Measurements from ENCODE around the gene PLD1.

DNA sequence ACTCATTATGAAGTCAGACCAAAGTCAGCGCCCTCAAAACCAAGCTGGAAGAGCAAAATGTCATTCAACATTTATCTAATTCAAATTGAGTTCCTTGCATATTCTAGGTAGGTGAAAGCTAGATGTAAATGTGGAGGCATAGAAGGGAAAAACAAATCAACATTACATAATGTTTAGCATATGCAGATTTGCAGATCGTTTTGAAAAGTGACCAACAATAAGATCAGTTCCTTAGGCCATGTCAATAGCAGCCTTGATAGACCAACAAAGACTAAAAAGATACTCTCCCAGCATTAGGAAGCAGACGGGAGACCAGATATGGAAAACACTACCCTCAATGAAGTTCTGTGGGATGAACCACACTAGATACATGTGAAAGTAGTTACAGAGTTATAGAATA is 83.0 kb downstream of the PLD1 start:
- TF ChIP-seq POLR2AphosphoS5 (IDR thresholded peaks at IDR 0.05), result no peak
- TF ChIP-seq, protein P1, sequence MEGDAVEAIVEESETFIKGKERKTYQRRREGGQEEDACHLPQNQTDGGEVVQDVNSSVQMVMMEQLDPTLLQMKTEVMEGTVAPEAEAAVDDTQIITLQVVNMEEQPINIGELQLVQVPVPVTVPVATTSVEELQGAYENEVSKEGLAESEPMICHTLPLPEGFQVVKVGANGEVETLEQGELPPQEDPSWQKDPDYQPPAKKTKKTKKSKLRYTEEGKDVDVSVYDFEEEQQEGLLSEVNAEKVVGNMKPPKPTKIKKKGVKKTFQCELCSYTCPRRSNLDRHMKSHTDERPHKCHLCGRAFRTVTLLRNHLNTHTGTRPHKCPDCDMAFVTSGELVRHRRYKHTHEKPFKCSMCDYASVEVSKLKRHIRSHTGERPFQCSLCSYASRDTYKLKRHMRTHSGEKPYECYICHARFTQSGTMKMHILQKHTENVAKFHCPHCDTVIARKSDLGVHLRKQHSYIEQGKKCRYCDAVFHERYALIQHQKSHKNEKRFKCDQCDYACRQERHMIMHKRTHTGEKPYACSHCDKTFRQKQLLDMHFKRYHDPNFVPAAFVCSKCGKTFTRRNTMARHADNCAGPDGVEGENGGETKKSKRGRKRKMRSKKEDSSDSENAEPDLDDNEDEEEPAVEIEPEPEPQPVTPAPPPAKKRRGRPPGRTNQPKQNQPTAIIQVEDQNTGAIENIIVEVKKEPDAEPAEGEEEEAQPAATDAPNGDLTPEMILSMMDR (IDR thresholded peaks at IDR 0.05), result no peak
